Jurkat, Clone E6-1 (cell line): ENCODE data around the gene FANK1.

Experiments
- DNase-seq: peaks from one replicate; pipeline ENCODE4 v3.0.0-alpha.2; 2011; ENCODE audit warnings: low read depth, low spot score
- H3K4me3 ChIP-seq: 2 replicates; pipeline ENCODE4 v1.5.1; 2011; ENCODE audit warnings: mild to moderate bottlenecking, low read length, control low read depth, moderate library complexity

The FANK1 gene

GRCh38 chr10:126011995-126012394, 115.6 kb downstream of the FANK1 start:
- no peak overlapping the region for H3K4me3 ChIP-seq
- DNase-seq = no peak

GRCh38 chr10:126012485-126012884, 116.1 kb downstream of the FANK1 start:
- no peak for DNase-seq

GRCh38 chr10:126013489-126014281, 117.3 kb downstream of the FANK1 start:
- no peak for DNase-seq

More at GRCh38 chr10:126012485-126012884, 116.1 kb downstream of the FANK1 start:
- no peak overlapping the region for H3K4me3 ChIP-seq

GRCh38 chr10:126014309-126014708, 117.9 kb downstream of the FANK1 start:
- DNase-seq = no peak
- H3K4me3 ChIP-seq = no peak overlapping the region

More at GRCh38 chr10:126013489-126014281, 117.3 kb downstream of the FANK1 start:
- no peak overlapping the region for H3K4me3 ChIP-seq

- H3K4me3 ChIP-seq = no peak overlapping the region
- no peak for DNase-seq
Observed at GRCh38 chr10:126015413-126015812, 119.0 kb downstream of the FANK1 start.

GRCh38 chr10:126016156-126016805, 119.9 kb downstream of the FANK1 start:
- H3K4me3 ChIP-seq = no peak overlapping the region
- no peak for DNase-seq

- DNase-seq = no peak
Observed at GRCh38 chr10:126016882-126017281, 120.5 kb downstream of the FANK1 start.

GRCh38 chr10:126017961-126018560, 121.7 kb downstream of the FANK1 start:
- no peak overlapping the region for H3K4me3 ChIP-seq

More at GRCh38 chr10:126016882-126017281, 120.5 kb downstream of the FANK1 start:
- no peak overlapping the region for H3K4me3 ChIP-seq

GRCh38 chr10:126021833-126022500, 125.6 kb downstream of the FANK1 start:
- no peak overlapping the region for H3K4me3 ChIP-seq
- no peak for DNase-seq

More at GRCh38 chr10:126017961-126018560, 121.7 kb downstream of the FANK1 start:
- DNase-seq = no peak

GRCh38 chr10:126022841-126023240, 126.5 kb downstream of the FANK1 start:
- H3K4me3 ChIP-seq = no peak overlapping the region
- no peak for DNase-seq

GRCh38 chr10:126027692-126028091, 131.3 kb downstream of the FANK1 start:
- H3K4me3 ChIP-seq = no peak overlapping the region
- no peak for DNase-seq

- no peak for DNase-seq
Observed at GRCh38 chr10:126029999-126030398, 133.6 kb downstream of the FANK1 start.

GRCh38 chr10:126034586-126034985, 138.2 kb downstream of the FANK1 start:
- no peak for DNase-seq
- H3K4me3 ChIP-seq = no peak overlapping the region

More at GRCh38 chr10:126029999-126030398, 133.6 kb downstream of the FANK1 start:
- no peak overlapping the region for H3K4me3 ChIP-seq

- H3K4me3 ChIP-seq = no peak overlapping the region
- DNase-seq = no peak
Observed at GRCh38 chr10:126036515-126036914, 140.2 kb downstream of the FANK1 start.

- H3K4me3 ChIP-seq = no peak overlapping the region
- DNase-seq = no peak
Observed at GRCh38 chr10:126037946-126038345, 141.6 kb downstream of the FANK1 start.

- H3K4me3 ChIP-seq = no peak overlapping the region
- no peak for DNase-seq
Observed at GRCh38 chr10:126041117-126041516, 144.8 kb downstream of the FANK1 start.

- H3K4me3 ChIP-seq = no peak overlapping the region
- DNase-seq = peak; percentile 32
Observed at GRCh38 chr10:126041804-126042231, 145.5 kb downstream of the FANK1 start.

GRCh38 chr10:126042354-126042753, 146.0 kb downstream of the FANK1 start:
- no peak overlapping the region for H3K4me3 ChIP-seq
- DNase-seq = no peak

GRCh38 chr10:126042906-126043305, 146.5 kb downstream of the FANK1 start:
- no peak overlapping the region for H3K4me3 ChIP-seq
- no peak for DNase-seq
